ENCODE measurements around the gene PLEKHA7. TPM values are rescaled to one million over a fixed set of nuclear protein-coding genes. Genes with fewer than 3 reads are reported as not detected.

PLEKHA7 gene
- total RNA-seq, 1 donor from 2014 or later: 25.3 TPM

DNA sequence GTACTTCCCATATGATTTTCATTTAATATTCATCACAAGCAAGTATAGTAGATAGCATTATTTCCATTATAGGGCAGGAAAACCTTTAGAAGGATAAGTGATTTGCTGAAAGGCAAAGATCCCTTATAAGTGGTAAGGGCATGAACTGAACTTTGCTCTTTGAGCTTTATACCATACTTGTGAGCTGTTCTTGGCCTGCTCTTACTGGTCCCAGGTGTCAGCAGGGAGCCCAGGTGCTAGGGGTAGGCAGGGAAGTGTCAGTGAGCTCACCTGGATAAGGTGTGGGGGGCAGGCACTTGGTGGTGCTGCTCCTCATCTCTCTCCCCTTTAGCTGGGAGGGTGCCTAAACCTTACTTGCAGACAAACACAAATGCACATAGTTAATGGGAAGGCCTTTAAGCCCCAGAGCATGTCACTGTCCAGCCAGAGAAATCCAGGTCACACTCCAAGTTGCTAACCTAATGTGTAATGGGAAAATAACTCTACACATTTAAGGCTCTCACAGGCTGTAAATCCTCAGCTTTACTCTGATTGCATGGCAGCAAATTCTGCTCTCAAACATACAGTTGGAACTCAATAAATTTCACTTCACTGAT, 114.4 kb downstream of the PLEKHA7 start:
- H3K27me3 ChIP-seq (ENCODE audit: control insufficient read depth, insufficient read depth, low read length): no peaks in the 10 kb centered on the region
- TF ChIP-seq, protein P1, sequence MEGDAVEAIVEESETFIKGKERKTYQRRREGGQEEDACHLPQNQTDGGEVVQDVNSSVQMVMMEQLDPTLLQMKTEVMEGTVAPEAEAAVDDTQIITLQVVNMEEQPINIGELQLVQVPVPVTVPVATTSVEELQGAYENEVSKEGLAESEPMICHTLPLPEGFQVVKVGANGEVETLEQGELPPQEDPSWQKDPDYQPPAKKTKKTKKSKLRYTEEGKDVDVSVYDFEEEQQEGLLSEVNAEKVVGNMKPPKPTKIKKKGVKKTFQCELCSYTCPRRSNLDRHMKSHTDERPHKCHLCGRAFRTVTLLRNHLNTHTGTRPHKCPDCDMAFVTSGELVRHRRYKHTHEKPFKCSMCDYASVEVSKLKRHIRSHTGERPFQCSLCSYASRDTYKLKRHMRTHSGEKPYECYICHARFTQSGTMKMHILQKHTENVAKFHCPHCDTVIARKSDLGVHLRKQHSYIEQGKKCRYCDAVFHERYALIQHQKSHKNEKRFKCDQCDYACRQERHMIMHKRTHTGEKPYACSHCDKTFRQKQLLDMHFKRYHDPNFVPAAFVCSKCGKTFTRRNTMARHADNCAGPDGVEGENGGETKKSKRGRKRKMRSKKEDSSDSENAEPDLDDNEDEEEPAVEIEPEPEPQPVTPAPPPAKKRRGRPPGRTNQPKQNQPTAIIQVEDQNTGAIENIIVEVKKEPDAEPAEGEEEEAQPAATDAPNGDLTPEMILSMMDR (IDR thresholded peaks at IDR 0.05; ENCODE audit: insufficient read depth, low read length, poor library complexity, severe bottlenecking): no peak
- H3K4me3 ChIP-seq (ENCODE audit: low read depth, low read length): no peak overlapping the region
- no peaks in the 10 kb centered on the region for H3K36me3 ChIP-seq (ENCODE audit: control insufficient read depth, insufficient read depth, low read length)
- DNase-seq (ENCODE audit: low read depth): no peak

DNA sequence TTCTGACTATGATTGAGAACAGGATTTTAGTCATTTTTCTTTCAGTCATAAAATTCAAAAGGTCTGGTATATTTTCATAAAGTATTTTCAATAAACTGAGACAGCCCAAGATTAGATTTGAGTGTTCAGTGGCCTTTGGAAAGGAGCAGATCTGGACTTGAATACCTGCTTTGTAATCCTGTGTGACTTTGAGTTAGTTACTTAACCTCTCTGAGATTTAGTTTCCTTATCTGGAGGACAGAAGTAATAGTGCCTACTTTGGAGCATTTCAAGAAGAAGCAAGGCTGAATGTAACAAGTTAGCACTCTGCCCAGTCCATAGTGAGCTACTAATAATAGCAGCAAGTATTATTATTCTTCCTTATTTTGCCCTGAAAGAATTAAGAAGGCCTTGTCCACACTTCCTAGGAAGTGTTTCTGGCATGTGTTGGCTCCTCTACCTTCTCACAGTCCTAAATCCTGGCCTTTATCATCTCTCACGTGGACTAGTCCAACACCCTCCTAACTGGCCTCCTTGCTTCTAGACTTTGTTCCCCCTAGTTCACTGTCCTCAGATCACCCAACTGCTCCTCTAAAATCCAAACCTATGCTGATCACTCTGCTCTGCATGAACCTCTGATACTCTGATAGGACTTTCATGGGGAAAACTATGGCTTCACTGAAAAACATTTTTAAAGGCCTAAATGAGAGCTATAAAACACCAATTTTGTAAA, 115.8 kb downstream of the PLEKHA7 start:
- Histone ChIP-seq H3K4me3 (ENCODE audit: low read depth, low read length) (no peak overlapping the region), H3K36me3 (ENCODE audit: control insufficient read depth, insufficient read depth, low read length) (no peaks in the 10 kb centered on the region), H3K27me3 (ENCODE audit: control insufficient read depth, insufficient read depth, low read length) (no peaks in the 10 kb centered on the region)
- TF ChIP-seq, protein P1 (IDR thresholded peaks at IDR 0.05; ENCODE audit: insufficient read depth, low read length, poor library complexity, severe bottlenecking): no peak
- no peak for DNase-seq (ENCODE audit: low read depth)

DNA sequence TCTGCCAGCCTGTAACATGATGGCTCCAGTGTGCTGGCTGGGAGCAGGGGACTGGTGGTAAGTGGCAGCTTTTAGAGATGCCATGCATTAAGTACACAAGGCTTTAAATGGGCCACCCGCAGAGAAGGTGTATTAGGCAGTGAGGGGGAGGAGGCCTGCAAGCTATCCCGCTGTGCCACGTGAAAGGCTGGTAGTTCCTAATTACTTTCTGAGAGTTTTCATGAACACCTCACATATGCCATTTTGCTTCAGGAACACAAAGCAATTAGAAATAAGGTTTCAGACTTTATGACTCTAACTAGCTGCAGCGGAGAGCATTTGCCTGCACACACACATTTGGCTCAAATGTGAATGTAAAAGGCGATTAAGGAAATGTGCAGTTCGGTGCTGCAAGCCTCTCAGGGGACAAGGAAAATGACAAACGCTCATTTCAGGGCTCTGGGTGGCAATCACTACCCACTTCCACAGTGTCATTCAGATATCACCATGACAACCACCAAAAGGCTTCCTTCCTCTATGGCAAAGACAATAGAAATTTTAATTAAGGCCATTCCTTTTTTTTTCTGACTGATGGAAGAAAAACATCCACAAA, 116.6 kb downstream of the PLEKHA7 start:
- no peaks in the 10 kb centered on the region for H3K27me3 ChIP-seq (ENCODE audit: control insufficient read depth, insufficient read depth, low read length)
- no peak overlapping the region for H3K4me3 ChIP-seq (ENCODE audit: low read depth, low read length)
- no peak for DNase-seq (ENCODE audit: low read depth)
- H3K36me3 ChIP-seq (ENCODE audit: control insufficient read depth, insufficient read depth, low read length): no peaks in the 10 kb centered on the region
- TF ChIP-seq, protein P1 (IDR thresholded peaks at IDR 0.05; ENCODE audit: insufficient read depth, low read length, poor library complexity, severe bottlenecking): no peak

DNA sequence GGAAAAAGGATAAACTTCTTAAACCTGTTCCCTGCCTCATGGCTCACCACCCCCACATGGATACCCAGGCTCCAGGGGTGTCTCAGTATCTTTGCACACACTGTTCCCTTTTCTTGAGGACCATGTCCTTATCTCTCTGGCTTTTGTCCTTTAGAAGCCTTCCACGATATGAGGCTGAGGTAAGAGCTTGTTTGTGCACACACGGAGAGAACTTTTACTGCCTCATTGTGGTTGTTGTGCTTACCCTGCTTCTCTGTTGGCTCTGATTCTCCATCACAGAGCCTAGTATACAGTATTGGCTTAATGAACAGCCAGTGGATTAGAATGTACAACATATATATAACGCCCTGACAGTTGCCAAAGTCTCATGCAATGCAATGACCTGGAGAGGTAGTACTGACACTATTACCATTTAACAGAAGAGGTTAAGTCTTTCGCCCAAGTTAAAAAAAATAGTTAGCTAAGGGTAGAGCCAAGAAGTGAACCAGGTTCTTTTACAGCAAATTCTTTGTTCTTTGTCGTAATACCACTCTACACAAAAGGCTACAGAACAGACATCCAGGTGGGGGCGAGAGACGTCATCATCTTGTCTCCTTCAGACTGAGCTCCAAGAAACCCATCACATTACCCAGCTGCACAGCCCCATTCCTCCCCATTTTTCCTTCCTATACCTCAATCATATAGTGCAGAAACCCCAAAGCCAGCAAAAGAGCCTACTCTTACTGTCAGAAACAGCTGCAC, 117.3 kb downstream of the PLEKHA7 start:
- Histone ChIP-seq H3K36me3 (ENCODE audit: control insufficient read depth, insufficient read depth, low read length) (no peaks in the 10 kb centered on the region), H3K4me3 (ENCODE audit: low read depth, low read length) (no peak overlapping the region), H3K27me3 (ENCODE audit: control insufficient read depth, insufficient read depth, low read length) (no peaks in the 10 kb centered on the region)
- TF ChIP-seq, protein P1 (IDR thresholded peaks at IDR 0.05; ENCODE audit: insufficient read depth, low read length, poor library complexity, severe bottlenecking): no peak
- DNase-seq (ENCODE audit: low read depth): no peak

DNA sequence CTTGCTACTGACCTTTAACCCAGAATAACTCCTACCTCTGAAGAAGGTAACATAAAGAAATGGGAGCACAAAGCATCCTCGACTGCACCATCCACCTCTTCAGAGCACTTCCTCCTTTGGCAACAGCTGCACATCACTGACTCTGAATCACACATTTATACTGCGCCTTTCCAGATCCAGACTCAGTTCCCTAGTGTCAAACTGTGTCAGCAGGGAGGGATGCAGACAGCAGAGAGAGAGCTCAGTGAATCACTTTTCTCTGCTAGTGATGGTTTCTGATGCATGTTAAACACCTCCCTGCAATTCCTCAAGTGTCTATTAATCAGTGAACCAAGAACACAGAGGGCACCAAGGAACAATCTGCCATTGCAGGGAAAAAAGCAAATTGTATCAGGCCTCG, 118.9 kb downstream of the PLEKHA7 start:
- no peaks in the 10 kb centered on the region for H3K27me3 ChIP-seq (ENCODE audit: control insufficient read depth, insufficient read depth, low read length)
- no peaks in the 10 kb centered on the region for H3K36me3 ChIP-seq (ENCODE audit: control insufficient read depth, insufficient read depth, low read length)
- no peak overlapping the region for H3K4me3 ChIP-seq (ENCODE audit: low read depth, low read length)
- TF ChIP-seq, protein P1 (IDR thresholded peaks at IDR 0.05; ENCODE audit: insufficient read depth, low read length, poor library complexity, severe bottlenecking): no peak
- peak; percentile 93 for DNase-seq (ENCODE audit: low read depth)
